SK-N-SH treated with all-trans-retinoic acid at 6 μM for 48 hours (cell line): ENCODE results near the gene PTPN1.

Experiments
- ATAC-seq: fragments of 200-7000 bp; cut with Tn5 transposase; 3 replicates; pipeline ENCODE4 v1.9.1; 2020; ENCODE audit warnings: mild to moderate bottlenecking, moderate library complexity
- ARNTL ChIP-seq: fragments of 450-650 bp; formaldehyde crosslinking; IDR thresholded peaks from 2 replicates; pipeline ENCODE4 v1.5.0; 2020; ENCODE audit warnings: low read depth, mild to moderate bottlenecking, moderate library complexity, borderline replicate concordance
- CSDC2 ChIP-seq: fragments of 250-450 bp; sonication (Bioruptor Pico); IDR thresholded peaks from 2 replicates; pipeline ENCODE4 v1.5.0; 2020; ENCODE audit warnings: mild to moderate bottlenecking, moderate library complexity
- GLIS3 ChIP-seq: fragments of 250-450 bp; sonication (Bioruptor Pico); IDR thresholded peaks from 2 replicates; pipeline ENCODE4 v1.5.0; 2020; ENCODE audit warnings: mild to moderate bottlenecking, moderate library complexity
- ISL1 ChIP-seq: fragments of 250-450 bp; sonication (Bioruptor Pico); IDR thresholded peaks from 2 replicates; pipeline ENCODE4 v2.1.2; 2022; ENCODE audit warnings: mild to moderate bottlenecking, moderate library complexity
- OSR1 ChIP-seq: fragments of 250-450 bp; sonication (Bioruptor Pico); IDR thresholded peaks from 2 replicates; pipeline ENCODE4 v1.8.0; 2022; ENCODE audit warnings: moderate library complexity, mild to moderate bottlenecking, inconsistent platforms
- POU6F1 ChIP-seq: fragments of 250-450 bp; sonication (Bioruptor Pico); IDR thresholded peaks from 2 replicates; pipeline ENCODE4 v1.8.0; 2021; ENCODE audit warnings: low read depth, mild to moderate bottlenecking, moderate library complexity, borderline replicate concordance
- RARB ChIP-seq: fragments of 250-450 bp; sonication (Bioruptor Pico); IDR thresholded peaks from 2 replicates; pipeline ENCODE4 v1.8.0; 2021; ENCODE audit warnings: mild to moderate bottlenecking, moderate library complexity
- SNAI2 ChIP-seq: fragments of 250-450 bp; sonication (Bioruptor Pico); IDR thresholded peaks from 2 replicates; pipeline ENCODE4 v1.5.0; 2020; ENCODE audit warnings: mild to moderate bottlenecking, moderate library complexity
- TCF4 ChIP-seq: fragments of 250-450 bp; sonication (Bioruptor Pico); IDR thresholded peaks from 2 replicates; pipeline ENCODE4 v1.8.0; 2021; ENCODE audit warnings: mild to moderate bottlenecking, moderate library complexity, borderline replicate concordance
- TOX ChIP-seq: fragments of 250-450 bp; sonication (Bioruptor Pico); IDR thresholded peaks from 2 replicates; pipeline ENCODE4 v1.8.0; 2021; ENCODE audit warnings: mild to moderate bottlenecking, moderate library complexity, borderline replicate concordance
- TSHZ2 ChIP-seq: fragments of 250-450 bp; sonication (Bioruptor Pico); IDR thresholded peaks from 2 replicates; pipeline ENCODE4 v1.5.0; 2020; ENCODE audit warnings: mild to moderate bottlenecking, moderate library complexity
- ZC3H10 ChIP-seq: fragments of 250-450 bp; sonication (Bioruptor Pico); IDR thresholded peaks from 2 replicates; pipeline ENCODE4 v1.5.1; 2021; ENCODE audit warnings: mild to moderate bottlenecking, moderate library complexity
- ZFP30 ChIP-seq: fragments of 450-650 bp; formaldehyde crosslinking; IDR thresholded peaks from 2 replicates; pipeline ENCODE4 v1.5.0; 2022; ENCODE audit warnings: mild to moderate bottlenecking, moderate library complexity
- ZNF565 ChIP-seq: fragments of 450-650 bp; formaldehyde crosslinking; conservative IDR thresholded peaks from 2 replicates; pipeline ENCODE4 v1.5.0; 2020; ENCODE audit warnings: low read depth, mild to moderate bottlenecking, moderate library complexity
- ZNF70 ChIP-seq: fragments of 450-650 bp; formaldehyde crosslinking; IDR thresholded peaks from 2 replicates; pipeline ENCODE4 v1.5.0; 2020; ENCODE audit warnings: mild to moderate bottlenecking, moderate library complexity
- ZNF8 ChIP-seq: fragments of 450-650 bp; formaldehyde crosslinking; IDR thresholded peaks from 2 replicates; pipeline ENCODE4 v1.5.0; 2020; ENCODE audit warnings: mild to moderate bottlenecking, moderate library complexity
- TF ChIP-seq, protein P1 (sequence below): fragments of 250-450 bp; sonication (Bioruptor Pico); IDR thresholded peaks from 2 replicates; pipeline ENCODE4 v1.5.1; 2020; ENCODE audit warnings: low read depth, mild to moderate bottlenecking, moderate library complexity
- TF ChIP-seq, protein P2 (sequence below): fragments of 250-450 bp; sonication (Bioruptor Pico); IDR thresholded peaks from 2 replicates; pipeline ENCODE4 v1.5.1; 2021; ENCODE audit warnings: mild to moderate bottlenecking, moderate library complexity

The PTPN1 gene

DNA sequence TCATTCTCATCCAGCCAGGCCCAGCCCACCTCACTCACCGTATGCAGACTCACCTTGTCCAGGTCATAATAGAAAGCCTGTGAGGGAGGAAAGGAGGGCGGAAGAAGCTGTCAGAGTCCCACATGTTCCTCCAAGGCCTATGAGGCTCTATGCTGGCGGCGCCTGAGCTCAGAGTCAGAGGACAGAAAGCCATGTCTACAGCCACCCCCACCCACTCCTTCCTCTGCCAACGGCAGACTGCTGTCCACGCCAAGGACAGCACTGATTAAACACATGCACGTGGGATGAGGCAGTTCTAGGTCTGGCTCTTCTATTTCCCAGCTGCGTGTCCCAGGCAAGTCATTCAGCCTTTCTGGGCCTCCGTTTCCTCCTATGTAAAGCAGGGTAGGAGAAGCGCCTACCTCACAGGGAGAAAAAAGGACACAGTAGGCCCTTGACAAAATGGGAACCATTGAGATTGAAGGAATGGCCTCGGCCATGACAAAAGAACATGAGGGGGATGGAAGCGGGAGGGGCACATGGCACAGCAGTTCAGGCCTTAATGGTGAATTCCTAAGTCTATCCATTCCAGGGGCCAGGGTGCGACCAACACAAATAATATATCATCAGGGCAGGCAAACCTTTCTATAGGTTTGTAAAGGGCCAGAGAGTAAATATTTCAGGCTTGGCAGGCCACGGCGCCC lies 101.1 kb downstream of the PTPN1 start:
- ATAC-seq: no peak
- TF ChIP-seq ISL1 (CRISPR knock-in tag): no peak
- TF ChIP-seq GLIS3 (CRISPR knock-in tag): no peak
- TF ChIP-seq ZNF565: no peak
- no peak for TF ChIP-seq TOX
- TF ChIP-seq ZNF70 (CRISPR knock-in tag): no peak
- TF ChIP-seq, protein P1, sequence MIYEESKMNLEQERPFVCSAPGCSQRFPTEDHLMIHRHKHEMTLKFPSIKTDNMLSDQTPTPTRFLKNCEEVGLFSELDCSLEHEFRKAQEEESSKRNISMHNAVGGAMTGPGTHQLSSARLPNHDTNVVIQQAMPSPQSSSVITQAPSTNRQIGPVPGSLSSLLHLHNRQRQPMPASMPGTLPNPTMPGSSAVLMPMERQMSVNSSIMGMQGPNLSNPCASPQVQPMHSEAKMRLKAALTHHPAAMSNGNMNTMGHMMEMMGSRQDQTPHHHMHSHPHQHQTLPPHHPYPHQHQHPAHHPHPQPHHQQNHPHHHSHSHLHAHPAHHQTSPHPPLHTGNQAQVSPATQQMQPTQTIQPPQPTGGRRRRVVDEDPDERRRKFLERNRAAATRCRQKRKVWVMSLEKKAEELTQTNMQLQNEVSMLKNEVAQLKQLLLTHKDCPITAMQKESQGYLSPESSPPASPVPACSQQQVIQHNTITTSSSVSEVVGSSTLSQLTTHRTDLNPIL: no peak
- TF ChIP-seq CSDC2 (CRISPR knock-in tag): no peak
- TF ChIP-seq POU6F1: no peak

- no peak for ATAC-seq
- no peak for TF ChIP-seq ARNTL (CRISPR knock-in tag)
- TF ChIP-seq, protein P1: no peak
- no peak for TF ChIP-seq TSHZ2 (CRISPR knock-in tag)
- TF ChIP-seq, all 23 proteins: peak for 0
Observed at GRCh38 chr20:50613438-50614169, 103.4 kb downstream of the PTPN1 start.

DNA sequence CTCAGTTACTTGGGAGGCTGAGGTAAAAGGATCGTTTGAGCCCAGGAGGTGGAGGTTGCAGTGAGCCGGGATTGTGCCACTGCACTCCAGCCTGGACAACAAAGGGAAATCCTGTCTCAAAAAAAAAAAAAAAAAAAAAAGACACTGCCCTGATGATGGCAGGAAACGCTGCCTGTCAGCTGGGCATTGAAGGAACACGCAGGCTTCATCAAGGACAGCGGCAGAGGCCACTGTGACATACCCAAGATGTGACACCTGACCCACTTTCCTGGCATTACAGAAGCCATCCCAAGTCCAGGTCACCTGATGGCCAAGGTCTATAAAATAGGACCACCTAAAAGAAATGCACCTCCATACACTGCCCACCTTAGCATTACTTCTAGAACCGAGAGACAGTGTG lies 105.2 kb downstream of the PTPN1 start:
- TF ChIP-seq ARNTL (CRISPR knock-in tag) (no peak), TOX (no peak), CSDC2 (CRISPR knock-in tag) (no peak), SNAI2 (CRISPR knock-in tag) (no peak), POU6F1 (no peak), RARB (CRISPR knock-in tag) (no peak), ZFP30 (no peak), ZNF8 (CRISPR knock-in tag) (no peak), OSR1 (CRISPR knock-in tag) (no peak), TCF4 (CRISPR knock-in tag) (no peak), ZNF565 (no peak), ZC3H10 (no peak), GLIS3 (CRISPR knock-in tag) (no peak)
- TF ChIP-seq, protein P2, sequence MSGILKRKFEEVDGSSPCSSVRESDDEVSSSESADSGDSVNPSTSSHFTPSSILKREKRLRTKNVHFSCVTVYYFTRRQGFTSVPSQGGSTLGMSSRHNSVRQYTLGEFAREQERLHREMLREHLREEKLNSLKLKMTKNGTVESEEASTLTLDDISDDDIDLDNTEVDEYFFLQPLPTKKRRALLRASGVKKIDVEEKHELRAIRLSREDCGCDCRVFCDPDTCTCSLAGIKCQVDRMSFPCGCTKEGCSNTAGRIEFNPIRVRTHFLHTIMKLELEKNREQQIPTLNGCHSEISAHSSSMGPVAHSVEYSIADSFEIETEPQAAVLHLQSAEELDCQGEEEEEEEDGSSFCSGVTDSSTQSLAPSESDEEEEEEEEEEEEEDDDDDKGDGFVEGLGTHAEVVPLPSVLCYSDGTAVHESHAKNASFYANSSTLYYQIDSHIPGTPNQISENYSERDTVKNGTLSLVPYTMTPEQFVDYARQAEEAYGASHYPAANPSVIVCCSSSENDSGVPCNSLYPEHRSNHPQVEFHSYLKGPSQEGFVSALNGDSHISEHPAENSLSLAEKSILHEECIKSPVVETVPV: no peak
- TF ChIP-seq, protein P1: no peak
- no peak for ATAC-seq
